ENCODE measurements around the gene STON2. TPM values are rescaled to one million over a fixed set of nuclear protein-coding genes. Genes with fewer than 3 reads are reported as not detected.

The STON2 gene
- total and polyA plus RNA-seq, 2 of the 13 experiments (the other 11 are each of a cell fraction or from before 2014, with no cell fraction given): 2.1 to 11.0 TPM

DNA sequence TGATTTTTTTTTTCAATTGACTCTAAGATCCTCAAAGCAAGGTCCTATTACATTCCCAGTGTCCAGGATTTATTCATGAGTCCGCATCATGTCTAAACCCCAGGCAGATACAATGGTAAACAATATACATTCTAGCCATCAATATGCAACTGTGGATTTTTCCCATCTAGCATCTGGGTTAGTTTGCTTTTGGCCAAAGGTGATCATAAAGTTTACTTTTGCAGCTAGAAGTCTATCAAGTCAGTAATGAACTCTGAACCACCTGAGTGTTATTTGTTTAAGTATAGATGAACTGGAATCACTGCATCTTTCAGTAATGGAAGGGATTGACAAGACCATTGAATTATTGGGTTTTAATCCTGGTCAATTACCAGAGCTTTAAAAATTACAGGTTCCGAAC is 80.8 kb downstream of the STON2 start (continued):
- no peak for TF ChIP-seq SP1 (IDR thresholded peaks at IDR 0.05)
- TF ChIP-seq SP1 (CRISPR knock-in tag; IDR thresholded peaks at IDR 0.05): no peak
- TF ChIP-seq, protein P1, sequence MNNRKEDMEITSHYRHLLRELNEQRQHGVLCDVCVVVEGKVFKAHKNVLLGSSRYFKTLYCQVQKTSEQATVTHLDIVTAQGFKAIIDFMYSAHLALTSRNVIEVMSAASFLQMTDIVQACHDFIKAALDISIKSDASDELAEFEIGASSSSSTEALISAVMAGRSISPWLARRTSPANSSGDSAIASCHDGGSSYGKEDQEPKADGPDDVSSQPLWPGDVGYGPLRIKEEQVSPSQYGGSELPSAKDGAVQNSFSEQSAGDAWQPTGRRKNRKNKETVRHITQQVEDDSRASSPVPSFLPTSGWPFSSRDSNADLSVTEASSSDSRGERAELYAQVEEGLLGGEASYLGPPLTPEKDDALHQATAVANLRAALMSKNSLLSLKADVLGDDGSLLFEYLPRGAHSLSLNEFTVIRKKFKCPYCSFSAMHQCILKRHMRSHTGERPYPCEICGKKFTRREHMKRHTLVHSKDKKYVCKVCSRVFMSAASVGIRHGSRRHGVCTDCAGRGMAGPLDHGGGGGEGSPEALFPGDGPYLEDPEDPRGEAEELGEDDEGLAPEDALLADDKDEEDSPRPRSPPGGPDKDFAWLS (CRISPR knock-in tag; IDR thresholded peaks at IDR 0.05; ENCODE audit: borderline replicate concordance): no peak
- 0 out of 2 replicates have a peak, but pooled peaks have one; percentile 14 for TF ChIP-seq DPF2 (CRISPR knock-in tag; IDR thresholded peaks at IDR 0.05; ENCODE audit: borderline replicate concordance, low read depth)
- TF ChIP-seq, protein P2, sequence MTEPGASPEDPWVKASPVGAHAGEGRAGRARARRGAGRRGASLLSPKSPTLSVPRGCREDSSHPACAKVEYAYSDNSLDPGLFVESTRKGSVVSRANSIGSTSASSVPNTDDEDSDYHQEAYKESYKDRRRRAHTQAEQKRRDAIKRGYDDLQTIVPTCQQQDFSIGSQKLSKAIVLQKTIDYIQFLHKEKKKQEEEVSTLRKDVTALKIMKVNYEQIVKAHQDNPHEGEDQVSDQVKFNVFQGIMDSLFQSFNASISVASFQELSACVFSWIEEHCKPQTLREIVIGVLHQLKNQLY (CRISPR knock-in tag; IDR thresholded peaks at IDR 0.05): no peak
- peak; percentile 70 for TF ChIP-seq FOXA3 (CRISPR knock-in tag; IDR thresholded peaks at IDR 0.05)
- TF ChIP-seq ZBTB20 (CRISPR knock-in tag; IDR thresholded peaks at IDR 0.05; ENCODE audit: borderline replicate concordance, low read depth): peak; percentile 82; the same call in 1 of the 2 replicates
- TF ChIP-seq, protein P3, sequence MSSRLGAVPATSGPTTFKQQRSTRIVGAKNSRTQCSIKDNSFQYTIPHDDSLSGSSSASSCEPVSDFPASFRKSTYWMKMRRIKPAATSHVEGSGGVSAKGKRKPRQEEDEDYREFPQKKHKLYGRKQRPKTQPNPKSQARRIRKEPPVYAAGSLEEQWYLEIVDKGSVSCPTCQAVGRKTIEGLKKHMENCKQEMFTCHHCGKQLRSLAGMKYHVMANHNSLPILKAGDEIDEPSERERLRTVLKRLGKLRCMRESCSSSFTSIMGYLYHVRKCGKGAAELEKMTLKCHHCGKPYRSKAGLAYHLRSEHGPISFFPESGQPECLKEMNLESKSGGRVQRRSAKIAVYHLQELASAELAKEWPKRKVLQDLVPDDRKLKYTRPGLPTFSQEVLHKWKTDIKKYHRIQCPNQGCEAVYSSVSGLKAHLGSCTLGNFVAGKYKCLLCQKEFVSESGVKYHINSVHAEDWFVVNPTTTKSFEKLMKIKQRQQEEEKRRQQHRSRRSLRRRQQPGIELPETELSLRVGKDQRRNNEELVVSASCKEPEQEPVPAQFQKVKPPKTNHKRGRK (CRISPR knock-in tag; IDR thresholded peaks at IDR 0.05): no peak
- TF ChIP-seq, protein P4, sequence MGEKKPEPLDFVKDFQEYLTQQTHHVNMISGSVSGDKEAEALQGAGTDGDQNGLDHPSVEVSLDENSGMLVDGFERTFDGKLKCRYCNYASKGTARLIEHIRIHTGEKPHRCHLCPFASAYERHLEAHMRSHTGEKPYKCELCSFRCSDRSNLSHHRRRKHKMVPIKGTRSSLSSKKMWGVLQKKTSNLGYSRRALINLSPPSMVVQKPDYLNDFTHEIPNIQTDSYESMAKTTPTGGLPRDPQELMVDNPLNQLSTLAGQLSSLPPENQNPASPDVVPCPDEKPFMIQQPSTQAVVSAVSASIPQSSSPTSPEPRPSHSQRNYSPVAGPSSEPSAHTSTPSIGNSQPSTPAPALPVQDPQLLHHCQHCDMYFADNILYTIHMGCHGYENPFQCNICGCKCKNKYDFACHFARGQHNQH (CRISPR knock-in tag; IDR thresholded peaks at IDR 0.05): no peak
- TF ChIP-seq NR2F2 (IDR thresholded peaks at IDR 0.05; ENCODE audit: borderline replicate concordance, low read depth): peak; percentile 78
- TF ChIP-seq, protein P5, sequence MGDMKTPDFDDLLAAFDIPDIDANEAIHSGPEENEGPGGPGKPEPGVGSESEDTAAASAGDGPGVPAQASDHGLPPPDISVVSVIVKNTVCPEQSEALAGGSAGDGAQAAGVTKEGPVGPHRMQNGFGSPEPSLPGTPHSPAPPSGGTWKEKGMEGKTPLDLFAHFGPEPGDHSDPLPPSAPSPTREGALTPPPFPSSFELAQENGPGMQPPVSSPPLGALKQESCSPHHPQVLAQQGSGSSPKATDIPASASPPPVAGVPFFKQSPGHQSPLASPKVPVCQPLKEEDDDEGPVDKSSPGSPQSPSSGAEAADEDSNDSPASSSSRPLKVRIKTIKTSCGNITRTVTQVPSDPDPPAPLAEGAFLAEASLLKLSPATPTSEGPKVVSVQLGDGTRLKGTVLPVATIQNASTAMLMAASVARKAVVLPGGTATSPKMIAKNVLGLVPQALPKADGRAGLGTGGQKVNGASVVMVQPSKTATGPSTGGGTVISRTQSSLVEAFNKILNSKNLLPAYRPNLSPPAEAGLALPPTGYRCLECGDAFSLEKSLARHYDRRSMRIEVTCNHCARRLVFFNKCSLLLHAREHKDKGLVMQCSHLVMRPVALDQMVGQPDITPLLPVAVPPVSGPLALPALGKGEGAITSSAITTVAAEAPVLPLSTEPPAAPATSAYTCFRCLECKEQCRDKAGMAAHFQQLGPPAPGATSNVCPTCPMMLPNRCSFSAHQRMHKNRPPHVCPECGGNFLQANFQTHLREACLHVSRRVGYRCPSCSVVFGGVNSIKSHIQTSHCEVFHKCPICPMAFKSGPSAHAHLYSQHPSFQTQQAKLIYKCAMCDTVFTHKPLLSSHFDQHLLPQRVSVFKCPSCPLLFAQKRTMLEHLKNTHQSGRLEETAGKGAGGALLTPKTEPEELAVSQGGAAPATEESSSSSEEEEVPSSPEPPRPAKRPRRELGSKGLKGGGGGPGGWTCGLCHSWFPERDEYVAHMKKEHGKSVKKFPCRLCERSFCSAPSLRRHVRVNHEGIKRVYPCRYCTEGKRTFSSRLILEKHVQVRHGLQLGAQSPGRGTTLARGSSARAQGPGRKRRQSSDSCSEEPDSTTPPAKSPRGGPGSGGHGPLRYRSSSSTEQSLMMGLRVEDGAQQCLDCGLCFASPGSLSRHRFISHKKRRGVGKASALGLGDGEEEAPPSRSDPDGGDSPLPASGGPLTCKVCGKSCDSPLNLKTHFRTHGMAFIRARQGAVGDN (CRISPR knock-in tag; IDR thresholded peaks at IDR 0.05): no peak
- TF ChIP-seq EZH2 (conservative IDR thresholded peaks at IDR 0.05; ENCODE audit: low read depth, low read length): no peak
- TF ChIP-seq, protein P6, sequence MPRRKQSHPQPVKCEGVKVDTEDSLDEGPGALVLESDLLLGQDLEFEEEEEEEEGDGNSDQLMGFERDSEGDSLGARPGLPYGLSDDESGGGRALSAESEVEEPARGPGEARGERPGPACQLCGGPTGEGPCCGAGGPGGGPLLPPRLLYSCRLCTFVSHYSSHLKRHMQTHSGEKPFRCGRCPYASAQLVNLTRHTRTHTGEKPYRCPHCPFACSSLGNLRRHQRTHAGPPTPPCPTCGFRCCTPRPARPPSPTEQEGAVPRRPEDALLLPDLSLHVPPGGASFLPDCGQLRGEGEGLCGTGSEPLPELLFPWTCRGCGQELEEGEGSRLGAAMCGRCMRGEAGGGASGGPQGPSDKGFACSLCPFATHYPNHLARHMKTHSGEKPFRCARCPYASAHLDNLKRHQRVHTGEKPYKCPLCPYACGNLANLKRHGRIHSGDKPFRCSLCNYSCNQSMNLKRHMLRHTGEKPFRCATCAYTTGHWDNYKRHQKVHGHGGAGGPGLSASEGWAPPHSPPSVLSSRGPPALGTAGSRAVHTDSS (CRISPR knock-in tag; conservative IDR thresholded peaks at IDR 0.05): no peak
- TF ChIP-seq EEA1 (CRISPR knock-in tag; IDR thresholded peaks at IDR 0.05; ENCODE audit: borderline replicate concordance): no peak
- TF ChIP-seq, protein P7, sequence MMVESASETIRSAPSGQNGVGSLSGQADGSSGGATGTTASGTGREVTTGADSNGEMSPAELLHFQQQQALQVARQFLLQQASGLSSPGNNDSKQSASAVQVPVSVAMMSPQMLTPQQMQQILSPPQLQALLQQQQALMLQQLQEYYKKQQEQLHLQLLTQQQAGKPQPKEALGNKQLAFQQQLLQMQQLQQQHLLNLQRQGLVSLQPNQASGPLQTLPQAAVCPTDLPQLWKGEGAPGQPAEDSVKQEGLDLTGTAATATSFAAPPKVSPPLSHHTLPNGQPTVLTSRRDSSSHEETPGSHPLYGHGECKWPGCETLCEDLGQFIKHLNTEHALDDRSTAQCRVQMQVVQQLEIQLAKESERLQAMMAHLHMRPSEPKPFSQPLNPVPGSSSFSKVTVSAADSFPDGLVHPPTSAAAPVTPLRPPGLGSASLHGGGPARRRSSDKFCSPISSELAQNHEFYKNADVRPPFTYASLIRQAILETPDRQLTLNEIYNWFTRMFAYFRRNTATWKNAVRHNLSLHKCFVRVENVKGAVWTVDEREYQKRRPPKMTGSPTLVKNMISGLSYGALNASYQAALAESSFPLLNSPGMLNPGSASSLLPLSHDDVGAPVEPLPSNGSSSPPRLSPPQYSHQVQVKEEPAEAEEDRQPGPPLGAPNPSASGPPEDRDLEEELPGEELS (CRISPR knock-in tag; IDR thresholded peaks at IDR 0.05): peak; percentile 75
- TF ChIP-seq MEF2D (CRISPR knock-in tag; IDR thresholded peaks at IDR 0.05): no peak
